Astrocyte of the cerebellum (primary cell): ENCODE measurements around the gene CEACAM8.

Experiments
- DNase-seq: peaks from one replicate; pipeline ENCODE4 v3.0.0-alpha.2; 2011; ENCODE audit warnings: low read depth
- H3K4me3 ChIP-seq: 2 replicates; pipeline ENCODE4 v1.5.1; 2011; ENCODE audit warnings: mild to moderate bottlenecking, low read depth, low read length, moderate library complexity
- in situ Hi-C: cut with HindIII; loops from 2 replicates; pipeline ENCODE4 v1.10.0; 2017; ENCODE audit warnings: low sequenced_read_pairs
- TF ChIP-seq, protein P1 (sequence below): IDR thresholded peaks from 2 replicates; pipeline ENCODE4 v1.5.1; 2012; ENCODE audit warnings: low read length, low read depth, moderate library complexity, mild to moderate bottlenecking; ENCODE audit errors: missing control alignments

The CEACAM8 gene

DNA sequence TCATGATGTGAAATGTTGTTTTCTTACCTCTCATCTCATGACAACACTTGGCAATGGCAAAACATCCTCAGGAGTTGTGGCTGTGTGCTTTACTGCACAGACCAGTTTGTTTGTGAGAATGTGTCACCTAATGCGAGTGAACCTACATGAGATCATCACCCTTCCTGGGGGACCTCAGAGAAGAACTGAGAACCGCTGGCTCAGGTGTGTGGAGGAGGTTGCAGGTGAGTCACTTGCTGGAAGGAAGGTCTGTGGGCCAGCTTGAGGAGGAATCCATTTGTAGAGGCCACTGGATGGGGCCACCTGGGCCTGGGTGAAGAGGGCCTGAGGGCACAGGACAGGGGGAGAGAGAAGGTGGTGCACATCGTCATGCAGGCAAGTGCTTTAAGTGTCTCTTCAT is 63.4 kb downstream of the CEACAM8 start:
- TF ChIP-seq, protein P1, sequence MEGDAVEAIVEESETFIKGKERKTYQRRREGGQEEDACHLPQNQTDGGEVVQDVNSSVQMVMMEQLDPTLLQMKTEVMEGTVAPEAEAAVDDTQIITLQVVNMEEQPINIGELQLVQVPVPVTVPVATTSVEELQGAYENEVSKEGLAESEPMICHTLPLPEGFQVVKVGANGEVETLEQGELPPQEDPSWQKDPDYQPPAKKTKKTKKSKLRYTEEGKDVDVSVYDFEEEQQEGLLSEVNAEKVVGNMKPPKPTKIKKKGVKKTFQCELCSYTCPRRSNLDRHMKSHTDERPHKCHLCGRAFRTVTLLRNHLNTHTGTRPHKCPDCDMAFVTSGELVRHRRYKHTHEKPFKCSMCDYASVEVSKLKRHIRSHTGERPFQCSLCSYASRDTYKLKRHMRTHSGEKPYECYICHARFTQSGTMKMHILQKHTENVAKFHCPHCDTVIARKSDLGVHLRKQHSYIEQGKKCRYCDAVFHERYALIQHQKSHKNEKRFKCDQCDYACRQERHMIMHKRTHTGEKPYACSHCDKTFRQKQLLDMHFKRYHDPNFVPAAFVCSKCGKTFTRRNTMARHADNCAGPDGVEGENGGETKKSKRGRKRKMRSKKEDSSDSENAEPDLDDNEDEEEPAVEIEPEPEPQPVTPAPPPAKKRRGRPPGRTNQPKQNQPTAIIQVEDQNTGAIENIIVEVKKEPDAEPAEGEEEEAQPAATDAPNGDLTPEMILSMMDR: no peak
- H3K4me3 ChIP-seq: no peak overlapping the region
- in situ Hi-C loops: no loop called here
- DNase-seq: no peak
